ENCODE results near the gene RAB33B.

Gene RAB33B

DNA sequence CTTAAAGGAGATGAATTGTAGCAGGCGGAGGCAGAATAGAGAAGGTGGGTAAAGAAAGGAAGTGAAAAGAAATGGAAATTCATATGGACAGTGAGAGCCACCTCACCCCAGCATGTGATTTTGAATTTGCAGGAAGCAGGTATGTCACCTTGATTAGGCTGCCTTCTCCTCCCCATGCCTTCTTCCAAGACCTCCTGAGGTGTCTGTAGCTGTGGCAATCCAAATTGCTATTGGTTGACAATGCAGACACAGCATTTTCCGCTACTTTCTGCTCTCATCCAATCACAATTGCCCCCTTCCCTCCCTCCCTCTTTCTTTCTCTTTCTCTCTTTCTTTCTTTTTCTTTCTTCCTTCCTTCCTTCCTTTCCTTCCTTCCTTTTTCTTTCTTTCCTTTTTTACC is 38.5 kb downstream of the RAB33B start:
- TF ChIP-seq, protein P1, sequence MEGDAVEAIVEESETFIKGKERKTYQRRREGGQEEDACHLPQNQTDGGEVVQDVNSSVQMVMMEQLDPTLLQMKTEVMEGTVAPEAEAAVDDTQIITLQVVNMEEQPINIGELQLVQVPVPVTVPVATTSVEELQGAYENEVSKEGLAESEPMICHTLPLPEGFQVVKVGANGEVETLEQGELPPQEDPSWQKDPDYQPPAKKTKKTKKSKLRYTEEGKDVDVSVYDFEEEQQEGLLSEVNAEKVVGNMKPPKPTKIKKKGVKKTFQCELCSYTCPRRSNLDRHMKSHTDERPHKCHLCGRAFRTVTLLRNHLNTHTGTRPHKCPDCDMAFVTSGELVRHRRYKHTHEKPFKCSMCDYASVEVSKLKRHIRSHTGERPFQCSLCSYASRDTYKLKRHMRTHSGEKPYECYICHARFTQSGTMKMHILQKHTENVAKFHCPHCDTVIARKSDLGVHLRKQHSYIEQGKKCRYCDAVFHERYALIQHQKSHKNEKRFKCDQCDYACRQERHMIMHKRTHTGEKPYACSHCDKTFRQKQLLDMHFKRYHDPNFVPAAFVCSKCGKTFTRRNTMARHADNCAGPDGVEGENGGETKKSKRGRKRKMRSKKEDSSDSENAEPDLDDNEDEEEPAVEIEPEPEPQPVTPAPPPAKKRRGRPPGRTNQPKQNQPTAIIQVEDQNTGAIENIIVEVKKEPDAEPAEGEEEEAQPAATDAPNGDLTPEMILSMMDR (IDR thresholded peaks at IDR 0.05), result no peak

DNA sequence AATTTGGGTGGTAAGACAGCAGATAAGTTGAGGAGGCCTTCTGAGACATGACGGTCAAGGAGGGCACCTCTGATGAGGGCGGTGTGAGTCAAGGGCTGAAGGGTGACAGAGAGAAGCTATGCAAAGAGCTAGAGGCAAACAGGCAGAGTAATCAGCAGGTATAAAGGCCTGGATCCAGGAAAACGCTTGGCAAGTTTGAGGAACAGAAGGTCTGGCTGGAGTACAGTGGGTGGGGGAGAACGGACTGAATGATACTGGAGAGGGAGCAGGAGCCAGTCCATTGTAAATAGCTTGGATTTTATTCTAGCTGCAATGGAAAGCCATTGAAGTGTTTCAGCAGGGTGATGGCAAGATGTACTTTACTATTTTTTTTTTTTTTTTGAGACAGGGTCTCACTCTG is 39.3 kb downstream of the RAB33B start:
- TF ChIP-seq, protein P1 (IDR thresholded peaks at IDR 0.05), result no peak

DNA sequence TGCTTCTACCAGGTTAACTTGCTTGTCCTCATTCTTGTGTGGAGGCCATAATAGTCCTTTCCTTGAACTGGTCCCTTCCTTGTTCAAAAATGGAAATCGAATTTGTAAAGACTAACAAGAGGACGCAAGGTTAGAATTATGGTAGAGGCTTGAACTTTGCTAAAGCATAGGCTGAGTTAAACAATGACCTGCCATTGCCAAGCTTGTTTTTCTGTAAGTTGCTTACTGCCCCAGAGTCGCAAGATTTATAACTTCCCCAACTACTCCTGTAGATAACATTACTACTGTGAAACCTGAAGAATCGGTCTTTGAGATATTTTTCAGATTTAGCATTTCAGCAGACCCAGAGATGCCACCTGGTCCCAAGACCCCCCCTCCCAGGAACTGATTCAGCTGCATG is 45.3 kb downstream of the RAB33B start:
- TF ChIP-seq, protein P1 (IDR thresholded peaks at IDR 0.05), result no peak

DNA sequence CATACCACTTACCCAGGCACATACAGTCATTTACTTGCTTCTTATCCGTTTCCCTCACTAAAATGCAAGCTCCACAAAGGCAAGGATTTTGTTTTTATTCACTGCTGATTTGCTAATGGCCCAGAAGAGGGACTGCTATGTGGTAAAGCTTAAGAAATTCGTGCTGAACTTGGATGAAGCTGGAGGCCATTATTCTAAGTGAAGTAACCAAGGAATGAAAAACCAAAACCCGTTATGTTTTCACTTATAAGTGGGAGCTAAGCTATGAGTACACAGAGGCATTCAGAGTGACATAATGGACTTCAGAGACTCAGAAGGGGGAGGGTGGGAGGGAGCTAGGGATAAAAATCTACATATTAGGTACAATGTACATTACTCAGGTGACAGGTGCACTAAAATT is 47.2 kb downstream of the RAB33B start:
- TF ChIP-seq, protein P1 (IDR thresholded peaks at IDR 0.05), result no peak

DNA sequence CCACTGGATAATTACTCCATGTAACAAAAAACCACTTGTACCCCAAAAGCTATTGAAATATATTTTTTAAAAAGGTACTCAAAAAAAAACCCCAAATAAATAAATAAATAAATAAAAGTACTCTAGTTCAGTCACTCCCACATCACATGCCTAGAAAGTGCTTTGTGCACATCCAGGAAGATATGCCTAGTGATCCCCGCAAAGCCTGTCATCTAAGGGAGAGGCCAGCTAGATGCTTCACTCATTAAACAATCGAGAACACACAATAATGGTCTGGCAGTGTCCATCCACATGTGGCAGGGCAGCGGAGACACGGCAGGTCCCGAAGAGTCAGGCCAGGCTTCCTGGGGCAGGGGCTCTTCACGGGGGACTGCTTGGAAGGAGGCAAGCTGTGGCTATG is 47.6 kb downstream of the RAB33B start:
- TF ChIP-seq, protein P1 (IDR thresholded peaks at IDR 0.05), result no peak

DNA sequence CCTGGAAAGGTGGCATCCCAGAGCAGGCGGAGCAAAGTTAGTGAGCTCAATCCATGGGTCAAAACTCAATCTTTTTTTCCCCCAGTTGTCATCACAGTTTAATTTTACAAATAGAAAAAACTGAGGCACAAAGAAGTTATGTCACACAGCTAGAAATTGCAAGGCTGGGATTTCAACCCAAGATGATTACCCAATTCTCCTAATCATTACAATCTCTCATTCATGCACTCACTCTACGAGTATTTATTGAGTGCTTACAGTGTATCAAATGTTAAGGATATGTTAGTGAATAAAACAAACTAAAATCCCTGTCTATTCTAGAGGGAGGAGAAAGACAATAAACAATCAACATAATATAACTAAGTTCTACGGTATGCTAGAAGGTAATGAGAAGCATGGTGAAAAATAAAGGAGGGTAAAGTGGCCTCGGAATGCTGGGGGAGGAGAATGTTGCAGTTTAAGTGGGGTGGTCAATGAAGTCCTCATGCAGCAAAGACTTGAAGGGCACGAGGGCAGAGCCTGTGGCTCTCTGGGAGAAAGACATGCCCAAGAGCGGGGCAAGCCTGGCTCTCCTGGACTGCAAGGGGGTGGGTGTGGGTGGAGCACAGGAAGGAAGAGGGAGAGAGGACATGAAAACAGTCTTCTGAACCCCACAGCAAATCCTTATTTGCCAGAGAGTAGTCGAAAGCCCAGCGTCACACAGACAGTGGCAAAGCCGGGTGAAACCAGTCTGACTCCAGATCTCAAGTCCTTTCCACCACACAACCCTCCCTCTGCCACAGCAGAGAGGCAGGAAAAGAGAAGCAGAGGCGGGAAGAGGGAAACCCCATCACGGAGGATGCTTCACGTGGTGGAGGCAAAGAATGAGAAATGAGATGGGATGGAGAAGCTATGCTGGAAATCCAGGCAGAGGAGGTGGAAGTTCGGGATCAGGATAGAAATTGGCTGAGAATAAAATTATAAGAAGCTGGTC is 48.3 kb downstream of the RAB33B start:
- TF ChIP-seq, protein P1 (IDR thresholded peaks at IDR 0.05), result no peak

DNA sequence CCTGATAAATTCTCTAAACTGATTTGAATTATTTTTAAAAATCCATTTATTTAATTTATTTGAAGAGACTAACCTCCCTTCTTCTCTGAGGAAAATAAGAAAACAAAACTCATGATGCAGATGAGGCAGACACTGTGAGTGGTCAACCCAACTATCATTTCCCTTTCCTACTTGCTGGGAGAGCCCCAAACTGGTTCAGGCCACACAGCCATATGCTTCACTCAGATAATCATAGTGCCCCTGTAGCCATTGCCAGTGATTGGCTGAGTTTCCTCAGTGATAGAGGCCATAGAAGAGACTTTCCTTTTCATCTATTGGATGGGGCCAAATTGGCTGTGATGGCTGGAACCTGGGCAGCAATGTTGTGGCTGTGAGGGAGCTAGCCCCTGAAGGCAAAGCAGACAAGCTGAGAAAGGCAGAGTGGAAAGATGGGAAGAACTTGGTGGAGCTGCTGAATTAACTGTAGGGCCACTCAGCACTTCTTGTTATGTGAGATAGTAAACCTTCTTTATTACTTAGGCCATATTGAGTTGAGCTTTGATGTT is 49.8 kb downstream of the RAB33B start:
- TF ChIP-seq, protein P1 (IDR thresholded peaks at IDR 0.05), result no peak

Data from LNCAP (cell line).